GM12878 (cell line): ENCODE data around the gene C1QTNF7. TPM values are rescaled to one million over a fixed set of nuclear protein-coding genes. Genes with fewer than 3 reads are reported as not detected.

Source experiments
- ATAC-seq: fragments of 200-7000 bp; cut with Tn5 transposase; 3 replicates; pipeline ENCODE4 v1.9.1; 2020; ENCODE audit warnings: mild to moderate bottlenecking, moderate library complexity
- BruUV-seq: library from RNA; stranded (reverse); fragments of 400-500 nt; replicated peaks from 2 replicates; lab custom pipeline; 2021; lab: Mats Ljungman, UMichigan
- CTCF ChIA-PET: fragments of 300-600 bp; sonication (Branson Sonifier 250); formaldehyde crosslinking; extraction: SDS; loops from one replicate; lab custom pipeline; 2021; ENCODE audit warnings: inconsistent platforms; lab: Yijun Ruan, JAX
- POLR2A ChIA-PET: fragments of 350-600 bp; formaldehyde crosslinking; extraction: SDS; loops from one replicate; lab custom pipeline; 2021; ENCODE audit warnings: inconsistent platforms; lab: Charles Lee
- RAD21 ChIA-PET: fragments of 300-600 bp; sonication (Branson Sonifier 250); formaldehyde crosslinking; loops from one replicate; lab custom pipeline; 2023; ENCODE audit warnings: antibody characterized with exemption; ENCODE audit not compliant: unreplicated experiment; lab: Charles Lee
- SMC1A ChIA-PET: fragments of 300-600 bp; sonication (Branson Sonifier 250); formaldehyde crosslinking; loops from one replicate; lab custom pipeline; 2023; ENCODE audit not compliant: unreplicated experiment, uncharacterized antibody; lab: Charles Lee
- DNase-seq: peaks from one replicate; pipeline ENCODE4 v3.0.0-alpha.2; 2011; ENCODE audit warnings: low read depth, low spot score
- FAIRE-seq: peaks from 3 replicates; lab custom pipeline; 2011; peaks lifted over from hg19 to GRCh38; lab: Jason Lieb, UNC
- H2AFZ ChIP-seq: 2 replicates; pipeline ENCODE4 v1.6.0; 2011; ENCODE audit warnings: low read depth, low read length, control low read depth; ENCODE audit not compliant: control insufficient read depth
- H3K27ac ChIP-seq: 2 replicates; pipeline ENCODE4 v1.5.1; 2011; ENCODE audit warnings: control low read depth; ENCODE audit not compliant: control insufficient read depth, insufficient read depth
- H3K27me3 ChIP-seq, 2 experiments: replicated peaks in 1 of 2; 2 replicates each; pipeline versions ENCODE4 v1.6.0 to v1.6.1; 2011; ENCODE audit warnings: low read length in 1 of 2; ENCODE audit not compliant: control insufficient read depth in 2 of 2, insufficient read depth in 2 of 2
- H3K36me3 ChIP-seq, 2 experiments: 2 replicates each; pipeline ENCODE4 v1.5.1; 2011; ENCODE audit warnings: low read length in 1 of 2; ENCODE audit not compliant: control insufficient read depth in 2 of 2, insufficient read depth in 2 of 2
- H3K4me1 ChIP-seq: 2 replicates; pipeline ENCODE4 v1.6.1; 2011; ENCODE audit warnings: mild to moderate bottlenecking, low read length, moderate library complexity, mixed read lengths; ENCODE audit not compliant: control insufficient read depth, insufficient read depth
- H3K4me2 ChIP-seq: 2 replicates; pipeline ENCODE4 v1.6.0; 2011; ENCODE audit warnings: control low read depth; ENCODE audit not compliant: control insufficient read depth, insufficient read depth
- H3K4me3 ChIP-seq: fragments of 200-600 bp; sonication (generic); 2 replicates; pipeline ENCODE4 v1.5.1; 2016
- H3K79me2 ChIP-seq: 2 replicates; pipeline ENCODE4 v1.6.0; 2011; ENCODE audit warnings: low read length; ENCODE audit not compliant: control insufficient read depth, insufficient read depth
- H3K9ac ChIP-seq: 2 replicates; pipeline ENCODE4 v1.8.0; 2011; ENCODE audit warnings: low read length, control low read depth, mixed read lengths; ENCODE audit not compliant: control insufficient read depth, insufficient read depth
- H3K9me3 ChIP-seq: replicated peaks from 3 replicates; pipeline ENCODE4 v1.5.1; 2011; ENCODE audit warnings: mild to moderate bottlenecking, low read length; ENCODE audit not compliant: control insufficient read depth, insufficient read depth
- H4K20me1 ChIP-seq: 2 replicates; pipeline ENCODE4 v1.6.0; 2011; ENCODE audit not compliant: control insufficient read depth, insufficient read depth
- BACH1 ChIP-seq: fragments of 450-650 bp; IDR thresholded peaks from 2 replicates; pipeline ENCODE4 v1.6.1; 2017; ENCODE audit warnings: mild to moderate bottlenecking, borderline replicate concordance
- IRF3 ChIP-seq: fragments of 450-650 bp; IDR thresholded peaks from 2 replicates; pipeline ENCODE4 v1.6.1; 2014; ENCODE audit warnings: mild to moderate bottlenecking
- JUND ChIP-seq: IDR thresholded peaks from 2 replicates; pipeline ENCODE4 v1.6.1; 2012; ENCODE audit warnings: low read depth, mild to moderate bottlenecking, low read length, improper control_type of control experiment, moderate library complexity
- MEF2A ChIP-seq: IDR thresholded peaks from 2 replicates; pipeline ENCODE4 v1.6.1; 2011; ENCODE audit warnings: low read depth, mild to moderate bottlenecking, low read length, moderate library complexity; ENCODE audit not compliant: insufficient read depth
- SIN3A ChIP-seq: IDR thresholded peaks from 2 replicates; pipeline ENCODE4 v1.6.1; 2012; ENCODE audit warnings: low read depth, low read length, improper control_type of control experiment
- TAF1 ChIP-seq: IDR thresholded peaks from 2 replicates; pipeline ENCODE4 v1.6.1; 2011; ENCODE audit warnings: mild to moderate bottlenecking, low read depth, low read length, borderline replicate concordance
- WRNIP1 ChIP-seq: IDR thresholded peaks from 2 replicates; pipeline ENCODE4 v1.6.1; 2011; ENCODE audit warnings: low read depth, low read length, improper control_type of control experiment, borderline replicate concordance
- YY1 ChIP-seq: IDR thresholded peaks from 2 replicates; pipeline ENCODE4 v1.6.1; 2011; ENCODE audit warnings: low read depth, mild to moderate bottlenecking, low read length
- ZNF274 ChIP-seq: IDR thresholded peaks from one replicate; pipeline ENCODE4 v1.8.0; 2011; ENCODE audit not compliant: insufficient read length, insufficient read depth
- WGBS: methylation state at CpG from one replicate; pipeline ENCODE4 v1.1.6; 2016; ENCODE audit warnings: low lambda C conversion rate; ENCODE audit not compliant: insufficient replicate concordance, insufficient coverage; ENCODE audit errors: missing lambda C conversion rate; 5-methylcytosine and 5-hydroxymethylcytosine counted together
- in situ Hi-C: fragments of 300-500 bp; cut with MboI; formaldehyde crosslinking; loops from 9 replicates; pipeline ENCODE4 v1.14.3; 2018; ENCODE audit warnings: mixed read lengths
- intact Hi-C: fragments of 100-400 bp; cut with micrococcal nuclease; formaldehyde crosslinking; loops from one replicate; pipeline ENCODE4 v1.14.2; 2022; ENCODE audit not compliant: unreplicated experiment
- polyA plus RNA-seq, 11 experiments: library from polyadenylated mRNA; depleted of rRNA in 4 of 11; unstranded in 6 of 11; stranded (reverse) in 5 of 11; fragments of >200 nt; fragmentation: Nextera tagmentation in 4 of 11; fragmentation: Illumina TruSeq in 1 of 11; extraction: Ambion mirVana in 4 of 11; extraction: Trizol in 1 of 11; gene quantifications; 1 replicate in 1 of 11; 2 replicates in 10 of 11; pipeline versions ENCODE4 v1.2.1 to v1.2.3, GENCODE V29; 2011 to 2016; ENCODE audit warnings: inconsistent platforms in 2 of 11, missing spikeins in 2 of 11, low read depth in 1 of 11
- total RNA-seq, 4 experiments: library from RNA; depleted of rRNA in 3 of 4; stranded (reverse); fragments of >200 nt in 3 of 4; fragmentation: Illumina TruSeq in 1 of 4; extraction: Trizol in 1 of 4; gene quantifications; 2 replicates each; pipeline versions ENCODE4 v1.2.1 to v1.2.3, GENCODE V29; 2013 to 2021
- TF ChIP-seq, protein P1 (sequence below): IDR thresholded peaks from 2 replicates; pipeline ENCODE4 v1.6.1; 2011; ENCODE audit warnings: low read depth, mild to moderate bottlenecking, low read length, moderate library complexity, borderline replicate concordance; ENCODE audit errors: extremely low read depth

C1QTNF7 gene
- total and polyA plus RNA-seq, 10 of the 15 experiments (the other 5 are each of a cell fraction or from before 2014, with no cell fraction given), result not detected

DNA sequence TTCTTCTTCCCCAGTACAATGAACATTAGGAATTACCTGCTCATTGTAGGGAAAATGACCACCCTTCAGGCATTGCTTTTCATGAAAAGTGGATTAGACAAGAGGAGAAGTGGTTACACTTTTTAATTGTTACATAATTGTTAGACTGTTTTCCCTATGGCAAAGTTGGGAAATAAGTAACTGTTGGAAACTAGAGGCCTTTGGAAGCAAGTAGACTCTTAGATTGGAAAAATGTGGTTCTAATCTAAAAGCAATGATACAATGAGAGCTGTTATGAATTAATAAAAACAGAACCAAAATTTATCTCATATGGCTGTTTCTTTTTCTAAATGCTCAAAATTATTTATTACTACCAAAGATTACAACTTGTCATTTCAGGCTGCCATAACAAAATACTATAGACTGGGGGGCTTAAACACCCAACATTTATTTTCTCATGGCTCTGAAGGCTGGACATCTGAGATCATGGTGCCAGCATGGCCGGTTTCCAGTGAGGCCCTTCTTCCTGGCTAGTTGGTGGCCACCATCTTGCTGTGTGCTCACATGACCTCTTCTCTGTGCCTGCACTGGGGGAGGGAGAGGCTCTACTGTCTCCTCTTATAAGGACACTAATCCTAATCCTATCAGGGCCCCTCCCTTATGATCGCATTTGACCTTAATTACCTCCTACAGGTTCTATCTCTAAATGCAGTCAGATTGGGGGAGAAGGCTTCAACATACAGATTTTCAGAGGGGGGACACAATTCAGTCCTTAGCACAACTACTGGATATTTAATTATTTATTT lies 54.3 kb downstream of the C1QTNF7 start:
- H4K20me1 ChIP-seq, result no peaks in the 10 kb centered on the region
- SMC1A ChIA-PET, result interaction anchor here (1.1 kb wide), 1 partner anchor 166 kb away, joined by 3 read pairs; no protein-coding TSS in a partner anchor
- no peaks in the 10 kb centered on the region for H3K4me1 ChIP-seq
- FAIRE-seq (no peak), ATAC-seq (no peak), DNase-seq (no peak)
- no peak overlapping the region for H3K27ac ChIP-seq
- H3K79me2 ChIP-seq, result no peaks in the 10 kb centered on the region
- no peaks in the 10 kb centered on the region for H3K27me3 ChIP-seq
- H2AFZ ChIP-seq, result no peak overlapping the region
- H3K4me3 ChIP-seq, result no peak overlapping the region
- no peak for TF ChIP-seq SIN3A
- no peak for TF ChIP-seq TAF1
- TF ChIP-seq YY1, result no peak
- no peak for TF ChIP-seq IRF3
- no peak for TF ChIP-seq WRNIP1
- TF ChIP-seq MEF2A, result no peak
- no peak for TF ChIP-seq BACH1
- TF ChIP-seq JUND, result no peak
- no peak for TF ChIP-seq ZNF274
- TF ChIP-seq, protein P1, sequence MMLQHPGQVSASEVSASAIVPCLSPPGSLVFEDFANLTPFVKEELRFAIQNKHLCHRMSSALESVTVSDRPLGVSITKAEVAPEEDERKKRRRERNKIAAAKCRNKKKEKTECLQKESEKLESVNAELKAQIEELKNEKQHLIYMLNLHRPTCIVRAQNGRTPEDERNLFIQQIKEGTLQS, result no peak
- POLR2A ChIA-PET, result no interaction called here
- in situ Hi-C loops, result no loop called here
- no TSS peak for BruUV-seq
- CTCF ChIA-PET, result interaction anchor here (3.2 kb wide), 1 partner anchor 169 kb away, joined by 37 read pairs; no protein-coding TSS in a partner anchor
- 85% methylated on average over 2 of the region's 2 CpGs for WGBS
- no peaks in the 10 kb centered on the region for H3K9me3 ChIP-seq
- no peaks in the 10 kb centered on the region for H3K36me3 ChIP-seq
- intact Hi-C loops, result no loop called here
- H3K4me2 ChIP-seq, result no peak overlapping the region
- H3K9ac ChIP-seq, result no peak overlapping the region
- RAD21 ChIA-PET, result no interaction called here
